GM23248 (cell line): ENCODE results near the gene FAM169A. TPM values are rescaled to one million over a fixed set of nuclear protein-coding genes. Genes with fewer than 3 reads are reported as not detected.

Experiments used
- DNase-seq: peaks from one replicate; pipeline ENCODE4 v3.0.0-alpha.2; 2015
- H2AFZ ChIP-seq: fragments of 200-600 bp; sonication (generic); 2 replicates; pipeline ENCODE4 v1.6.1; 2016; ENCODE audit warnings: antibody characterized with exemption
- H3F3A ChIP-seq: fragments of 200-600 bp; sonication (generic); 2 replicates; pipeline ENCODE4 v1.6.1; 2016; ENCODE audit warnings: mild to moderate bottlenecking, antibody characterized with exemption, mixed run types; ENCODE audit not compliant: insufficient read depth
- H3K27ac ChIP-seq: fragments of 200-600 bp; sonication (generic); 2 replicates; pipeline ENCODE4 v1.5.1; 2016; ENCODE audit warnings: mild to moderate bottlenecking
- H3K27me3 ChIP-seq: fragments of 200-600 bp; sonication (generic); replicated peaks from 2 replicates; pipeline ENCODE4 v1.6.1; 2016; ENCODE audit warnings: mild to moderate bottlenecking; ENCODE audit not compliant: insufficient read depth
- H3K36me3 ChIP-seq: fragments of 200-600 bp; sonication (generic); 2 replicates; pipeline ENCODE4 v1.6.1; 2016; ENCODE audit warnings: low read depth, mild to moderate bottlenecking
- H3K4me1 ChIP-seq: fragments of 200-600 bp; sonication (generic); 2 replicates; pipeline ENCODE4 v1.6.1; 2016; ENCODE audit warnings: mild to moderate bottlenecking; ENCODE audit not compliant: insufficient read depth
- H3K4me2 ChIP-seq: fragments of 200-600 bp; sonication (generic); one replicate; pipeline ENCODE4 v1.6.1; 2016; ENCODE audit warnings: mild to moderate bottlenecking; ENCODE audit not compliant: unreplicated experiment
- H3K4me3 ChIP-seq: fragments of 200-600 bp; sonication (generic); 2 replicates; pipeline ENCODE4 v1.5.1; 2016; ENCODE audit warnings: mild to moderate bottlenecking
- H3K79me2 ChIP-seq: fragments of 200-600 bp; sonication (generic); 2 replicates; pipeline ENCODE4 v1.6.1; 2016; ENCODE audit warnings: mild to moderate bottlenecking; ENCODE audit not compliant: insufficient read depth
- H3K9ac ChIP-seq: fragments of 200-600 bp; sonication (generic); 2 replicates; pipeline ENCODE4 v1.6.1; 2016; ENCODE audit warnings: mild to moderate bottlenecking
- H3K9me2 ChIP-seq: fragments of 200-600 bp; sonication (generic); 2 replicates; pipeline ENCODE4 v1.6.1; 2016; ENCODE audit warnings: mixed run types, mild to moderate bottlenecking, moderate library complexity; ENCODE audit not compliant: insufficient read depth
- H3K9me3 ChIP-seq: fragments of 200-600 bp; sonication (generic); one replicate; pipeline ENCODE4 v1.6.1; 2017; ENCODE audit warnings: low read depth
- H4K20me1 ChIP-seq: fragments of 200-600 bp; sonication (generic); 2 replicates; pipeline ENCODE4 v1.6.0; 2016; ENCODE audit not compliant: insufficient read depth
- EZH2 ChIP-seq: fragments of 200-600 bp; sonication (generic); IDR thresholded peaks from 2 replicates; pipeline ENCODE4 v1.6.1; 2018; ENCODE audit warnings: antibody characterized with exemption, mild to moderate bottlenecking; ENCODE audit not compliant: insufficient read depth, poor library complexity, severe bottlenecking
- EZH2phosphoT487 ChIP-seq: fragments of 200-600 bp; sonication (generic); IDR thresholded peaks from 2 replicates; pipeline ENCODE4 v1.6.1; 2018; ENCODE audit warnings: antibody characterized with exemption, moderate library complexity, mild to moderate bottlenecking, low read depth; ENCODE audit not compliant: insufficient read depth
- WGBS, 2 experiments: methylation state at CpG; one replicate each; pipeline ENCODE4 v1.1.6; 2015 to 2017; ENCODE audit warnings: low lambda C conversion rate in 2 of 2, low coverage in 1 of 2; ENCODE audit errors: missing lambda C conversion rate in 2 of 2; 5-methylcytosine and 5-hydroxymethylcytosine counted together
- in situ Hi-C: fragments of 300-500 bp; cut with MboI; formaldehyde crosslinking; loops from 2 replicates; pipeline ENCODE4 v1.15.0; 2020
- polyA plus RNA-seq: library from polyadenylated mRNA; unstranded; fragments of >200 nt; fragmentation: Nextera tagmentation; extraction: Ambion mirVana; gene quantifications from 2 replicates; pipeline ENCODE4 v1.2.1, GENCODE V29; 2016
- small RNA-seq: library from RNA; depleted of rRNA; stranded (forward); fragments of <200 nt; gene quantifications from one replicate; pipeline ENCODE3, GENCODE V24; 2014; ENCODE audit warnings: low read depth, low replicate concordance
- total RNA-seq: library from RNA; depleted of rRNA; stranded (reverse); fragments of >200 nt; shearing (Covaris generic); gene quantifications from 2 replicates; pipeline ENCODE4 v1.2.3, GENCODE V29; 2014; rRNA removed

FAM169A gene
- total and polyA plus RNA-seq, 2 experiments from 2014 or later: 0.08 to 0.22 TPM

GRCh38 chr5:74736759-74737158, 129.4 kb downstream of the FAM169A start:
- 97% methylated on average over 6 of the region's 6 CpGs for WGBS, 2 experiments
- DNase-seq: no peak

More at GRCh38 chr5:74736759-74737158, 129.4 kb downstream of the FAM169A start:
- no peak overlapping the region for H3K27ac ChIP-seq
- no peak for TF ChIP-seq EZH2
- TF ChIP-seq EZH2phosphoT487: no peak
- H3K4me1 ChIP-seq: no peaks in the 10 kb centered on the region
- no peak overlapping the region for H2AFZ ChIP-seq
- H3K27me3 ChIP-seq: no peaks in the 10 kb centered on the region
- H3K79me2 ChIP-seq: no peaks in the 10 kb centered on the region
- H3K9me2 ChIP-seq: no peaks in the 10 kb centered on the region
- H3K9ac ChIP-seq: no peak overlapping the region
- H3K36me3 ChIP-seq: peaks cover 53% of the 10 kb centered on the region
- in situ Hi-C loops: no loop called here
- no peak overlapping the region for H3K4me3 ChIP-seq
- H4K20me1 ChIP-seq: no peaks in the 10 kb centered on the region
- no peaks in the 10 kb centered on the region for H3F3A ChIP-seq
- no peak overlapping the region for H3K4me2 ChIP-seq
- H3K9me3 ChIP-seq: no peaks in the 10 kb centered on the region

Small RNA genes lying within 50 kb of the gene (small RNA-seq; reads per million reads assigned to genes)
- gene RF00561: not detected

Other genes starting within 250 kb of the FAM169A start
- 15.3 and 18.5 TPM in 2 replicates for gene ENC1, start 225.7 kb downstream of the FAM169A start, total RNA-seq
- 14.6 and 15.8 TPM in 2 replicates for gene ENC1, start 225.7 kb downstream of the FAM169A start, polyA plus RNA-seq
- gene HEXB, start 181.2 kb downstream of the FAM169A start, total RNA-seq: 106 and 109 TPM in 2 replicates
- 127 TPM in 2 replicates for gene HEXB, start 181.2 kb downstream of the FAM169A start, polyA plus RNA-seq
- gene GFM2, start 99.3 kb downstream of the FAM169A start, total RNA-seq: 35.9 and 42.2 TPM in 2 replicates
- 21.6 and 23.3 TPM in 2 replicates for gene GFM2, start 99.3 kb downstream of the FAM169A start, polyA plus RNA-seq
- 51.9 and 59.3 TPM in 2 replicates for gene NSA2, start 99.1 kb downstream of the FAM169A start, total RNA-seq
- 53.6 and 55.7 TPM in 2 replicates for gene NSA2, start 99.1 kb downstream of the FAM169A start, polyA plus RNA-seq
- 1.4 and 2.8 TPM in 2 replicates for gene GCNT4, start 186.2 kb upstream of the FAM169A start, total RNA-seq
- gene GCNT4, start 186.2 kb upstream of the FAM169A start, polyA plus RNA-seq: 1.7 and 1.8 TPM in 2 replicates